MG63 (cell line): ENCODE results near the gene CASQ2. TPM values are rescaled to one million over a fixed set of nuclear protein-coding genes. Genes with fewer than 3 reads are reported as not detected.
A peak's percentile ranks its signal among the peaks of the same experiment; 100 is the strongest.

Source experiments
- DNase-seq: peaks from one replicate; pipeline ENCODE4 v3.0.0-alpha.2; 2020
- H3K27me3 ChIP-seq: fragments of 250-450 bp; sonication (Bioruptor Pico); 2 replicates; pipeline ENCODE4 v1.5.1; 2020; ENCODE audit warnings: mild to moderate bottlenecking, moderate library complexity
- H3K36me3 ChIP-seq: fragments of 250-450 bp; sonication (Bioruptor Pico); 2 replicates; pipeline ENCODE4 v1.5.1; 2020; ENCODE audit warnings: mild to moderate bottlenecking, moderate library complexity
- H3K4me3 ChIP-seq: fragments of 250-450 bp; sonication (Bioruptor Pico); 2 replicates; pipeline ENCODE4 v1.5.1; 2020; ENCODE audit warnings: mild to moderate bottlenecking, moderate library complexity
- H3K9me3 ChIP-seq: fragments of 250-450 bp; sonication (Bioruptor Pico); 2 replicates; pipeline ENCODE4 v1.5.1; 2020; ENCODE audit warnings: mild to moderate bottlenecking, moderate library complexity
- total RNA-seq: library from RNA; depleted of rRNA; stranded (reverse); fragments of >200 nt; shearing (Covaris generic); gene quantifications from 2 replicates; pipeline ENCODE4 v1.2.3, GENCODE V29; 2014; ENCODE audit warnings: low replicate concordance; rRNA removed

The CASQ2 gene
- total RNA-seq, result not detected in 2 replicates

- no peak within 1 kb of the TSS for H3K4me3 ChIP-seq
- DNase-seq, result no peak
- no peaks in the 10 kb centered on the region for H3K9me3 ChIP-seq
- H3K27me3 ChIP-seq, result no peaks in the 10 kb centered on the region
- H3K36me3 ChIP-seq, result no peaks in the 10 kb centered on the region
These were observed at the start of gene CASQ2 for GRCh38 chr1:115768549-115768948. Gene CASQ2 (minus strand): TSS chr1:115768714. CDS start chr1:115768541, 173 bp downstream.

GRCh38 chr1:115815694-115816093, 47.2 kb upstream of the CASQ2 start:
- no peaks in the 10 kb centered on the region for H3K36me3 ChIP-seq
- H3K4me3 ChIP-seq, result no peak overlapping the region
- no peaks in the 10 kb centered on the region for H3K27me3 ChIP-seq
- no peak for DNase-seq
- no peaks in the 10 kb centered on the region for H3K9me3 ChIP-seq

- H3K4me3 ChIP-seq, result no peak overlapping the region
- DNase-seq, result peak; percentile 34
- H3K36me3 ChIP-seq, result no peaks in the 10 kb centered on the region
- no peaks in the 10 kb centered on the region for H3K9me3 ChIP-seq
- no peaks in the 10 kb centered on the region for H3K27me3 ChIP-seq
These were observed 46.3 kb upstream of the CASQ2 start for GRCh38 chr1:115814685-115815398.

GRCh38 chr1:115813727-115814126, 45.2 kb upstream of the CASQ2 start:
- Histone ChIP-seq H3K27me3 (no peaks in the 10 kb centered on the region), H3K36me3 (no peaks in the 10 kb centered on the region), H3K9me3 (no peaks in the 10 kb centered on the region), H3K4me3 (no peak overlapping the region)
- no peak for DNase-seq

- Histone ChIP-seq H3K9me3 (no peaks in the 10 kb centered on the region), H3K27me3 (no peaks in the 10 kb centered on the region), H3K4me3 (no peak overlapping the region), H3K36me3 (no peaks in the 10 kb centered on the region)
- no peak for DNase-seq
These were observed 42.8 kb upstream of the CASQ2 start for GRCh38 chr1:115811140-115811828.

- Histone ChIP-seq H3K4me3 (no peak overlapping the region), H3K27me3 (no peaks in the 10 kb centered on the region), H3K36me3 (no peaks in the 10 kb centered on the region), H3K9me3 (no peaks in the 10 kb centered on the region)
- no peak for DNase-seq
These were observed 42.1 kb upstream of the CASQ2 start for GRCh38 chr1:115810609-115811008.

- Histone ChIP-seq H3K27me3 (no peaks in the 10 kb centered on the region), H3K4me3 (no peak overlapping the region), H3K9me3 (no peaks in the 10 kb centered on the region), H3K36me3 (no peaks in the 10 kb centered on the region)
- no peak for DNase-seq
These were observed 41.3 kb upstream of the CASQ2 start for GRCh38 chr1:115809847-115810246.

- no peaks in the 10 kb centered on the region for H3K27me3 ChIP-seq
- no peak for DNase-seq
- no peaks in the 10 kb centered on the region for H3K36me3 ChIP-seq
- no peaks in the 10 kb centered on the region for H3K9me3 ChIP-seq
- H3K4me3 ChIP-seq, result no peak overlapping the region
These were observed 40.6 kb upstream of the CASQ2 start for GRCh38 chr1:115809076-115809475.

- peak; percentile 33 for DNase-seq
- Histone ChIP-seq H3K9me3 (no peaks in the 10 kb centered on the region), H3K36me3 (no peaks in the 10 kb centered on the region), H3K4me3 (no peak overlapping the region), H3K27me3 (no peaks in the 10 kb centered on the region)
These were observed 39.2 kb upstream of the CASQ2 start for GRCh38 chr1:115807723-115808122.

GRCh38 chr1:115805597-115805996, 37.1 kb upstream of the CASQ2 start:
- Histone ChIP-seq H3K9me3 (no peaks in the 10 kb centered on the region), H3K4me3 (no peak overlapping the region), H3K36me3 (no peaks in the 10 kb centered on the region), H3K27me3 (no peaks in the 10 kb centered on the region)
- DNase-seq, result no peak

- H3K4me3 ChIP-seq, result no peak overlapping the region
- H3K27me3 ChIP-seq, result no peaks in the 10 kb centered on the region
- no peaks in the 10 kb centered on the region for H3K36me3 ChIP-seq
- DNase-seq, result no peak
- H3K9me3 ChIP-seq, result no peaks in the 10 kb centered on the region
These were observed 33.9 kb upstream of the CASQ2 start for GRCh38 chr1:115802416-115802815.

GRCh38 chr1:115797486-115797885, 29.0 kb upstream of the CASQ2 start:
- Histone ChIP-seq H3K27me3 (no peaks in the 10 kb centered on the region; the same call in 1 of the 2 replicates), H3K9me3 (no peaks in the 10 kb centered on the region), H3K4me3 (no peak overlapping the region), H3K36me3 (no peaks in the 10 kb centered on the region)
- no peak for DNase-seq

- no peaks in the 10 kb centered on the region; the same call in 1 of the 2 replicates for H3K27me3 ChIP-seq
- H3K36me3 ChIP-seq, result no peaks in the 10 kb centered on the region
- H3K4me3 ChIP-seq, result no peak overlapping the region
- no peak for DNase-seq
- H3K9me3 ChIP-seq, result no peaks in the 10 kb centered on the region
These were observed 28.4 kb upstream of the CASQ2 start for GRCh38 chr1:115796897-115797296.

GRCh38 chr1:115796036-115796435, 27.5 kb upstream of the CASQ2 start:
- no peak for DNase-seq

GRCh38 chr1:115794976-115795639, 26.6 kb upstream of the CASQ2 start:
- DNase-seq, result no peak
- Histone ChIP-seq H3K36me3 (no peaks in the 10 kb centered on the region), H3K4me3 (no peak overlapping the region), H3K9me3 (no peaks in the 10 kb centered on the region), H3K27me3 (no peaks in the 10 kb centered on the region; the same call in 1 of the 2 replicates)

More at GRCh38 chr1:115796036-115796435, 27.5 kb upstream of the CASQ2 start:
- H3K9me3 ChIP-seq, result no peaks in the 10 kb centered on the region
- no peak overlapping the region for H3K4me3 ChIP-seq
- no peaks in the 10 kb centered on the region for H3K36me3 ChIP-seq
- H3K27me3 ChIP-seq, result no peaks in the 10 kb centered on the region; the same call in 1 of the 2 replicates

GRCh38 chr1:115793162-115793561, 24.6 kb upstream of the CASQ2 start:
- no peak for DNase-seq
- Histone ChIP-seq H3K27me3 (no peaks in the 10 kb centered on the region; the same call in 1 of the 2 replicates), H3K36me3 (no peaks in the 10 kb centered on the region), H3K4me3 (no peak overlapping the region), H3K9me3 (no peaks in the 10 kb centered on the region)

- Histone ChIP-seq H3K9me3 (peaks cover 4% of the 10 kb centered on the region; the same call in 1 of the 2 replicates), H3K36me3 (no peaks in the 10 kb centered on the region), H3K4me3 (no peak overlapping the region), H3K27me3 (no peaks in the 10 kb centered on the region; the same call in 1 of the 2 replicates)
- DNase-seq, result no peak
These were observed 23.3 kb upstream of the CASQ2 start for GRCh38 chr1:115791816-115792215.
